ENCODE measurements around the gene CCT8L2.
"Not testable (repeated sequence)": the region's sequence is repeated elsewhere in the genome, so short reads cannot be mapped to it uniquely, and the experiment has no call there.

The CCT8L2 gene

GRCh38 chr22:16592710-16593109 lies at the start of gene CCT8L2:
CCT8L2 (minus strand) TSS chr22:16592810; CDS start chr22:16592550, 260 bp downstream.
- DNase-seq (ENCODE audit: low read depth): not testable (repeated sequence)

DNA sequence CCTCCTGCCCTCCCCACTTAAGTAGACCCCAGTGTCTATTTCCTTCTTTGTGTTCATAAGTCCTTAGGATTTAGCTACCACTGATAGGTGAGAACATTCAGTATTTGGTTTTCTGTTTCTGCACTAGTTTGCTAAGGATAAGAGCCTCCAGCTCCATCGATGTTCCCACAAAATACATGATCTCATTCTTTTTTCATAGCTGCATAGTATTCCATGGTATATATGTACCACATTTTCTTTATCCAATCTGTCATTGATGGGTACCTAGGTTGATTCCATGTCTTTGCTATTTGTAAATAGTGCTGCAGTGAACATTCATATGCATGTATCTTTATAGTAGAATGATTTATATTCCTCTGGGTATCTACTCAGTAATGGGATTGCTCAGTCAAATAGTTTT lies 42.8 kb upstream of the CCT8L2 start:
- not testable (repeated sequence) for DNase-seq (ENCODE audit: low read depth)

DNA sequence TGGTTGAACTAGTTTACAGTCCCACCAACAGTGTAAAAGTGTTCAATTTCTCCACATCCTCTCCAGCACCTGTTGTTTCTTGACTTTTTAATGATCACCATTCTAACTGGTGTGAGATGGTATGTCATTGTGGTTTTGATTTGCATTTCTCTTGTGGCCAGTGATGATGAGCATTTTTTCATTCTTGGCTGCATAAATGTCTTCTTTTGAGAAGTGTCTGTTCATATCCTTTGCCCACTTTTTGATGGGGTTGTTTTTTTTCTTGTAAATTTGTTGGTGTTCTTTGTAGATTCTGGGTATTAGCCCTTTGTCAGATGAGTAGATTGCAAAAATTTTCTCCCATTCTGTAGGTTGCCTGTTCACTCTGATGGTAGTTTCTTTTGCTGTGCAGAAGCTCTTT lies 41.5 kb upstream of the CCT8L2 start:
- DNase-seq (ENCODE audit: low read depth): not testable (repeated sequence)

DNA sequence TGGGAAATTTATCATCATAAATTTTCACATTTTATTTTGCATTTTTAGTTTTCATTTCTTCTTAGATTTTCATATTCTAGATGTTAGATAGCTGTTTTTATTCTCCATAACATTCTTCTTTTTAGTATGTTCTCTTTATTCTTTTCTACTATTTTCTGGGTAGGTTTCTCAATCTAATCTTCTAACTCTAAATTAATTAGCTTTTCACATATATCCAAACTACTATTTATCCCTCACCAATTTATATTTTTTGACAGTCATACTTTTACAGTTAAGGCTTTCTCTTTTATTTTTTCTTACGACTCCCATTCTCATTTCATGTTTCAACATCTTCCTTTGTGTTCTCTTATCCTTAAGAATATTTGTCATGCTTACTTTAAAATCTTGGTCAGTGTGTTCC lies 35.9 kb upstream of the CCT8L2 start:
- not testable (repeated sequence) for DNase-seq (ENCODE audit: low read depth)

DNA sequence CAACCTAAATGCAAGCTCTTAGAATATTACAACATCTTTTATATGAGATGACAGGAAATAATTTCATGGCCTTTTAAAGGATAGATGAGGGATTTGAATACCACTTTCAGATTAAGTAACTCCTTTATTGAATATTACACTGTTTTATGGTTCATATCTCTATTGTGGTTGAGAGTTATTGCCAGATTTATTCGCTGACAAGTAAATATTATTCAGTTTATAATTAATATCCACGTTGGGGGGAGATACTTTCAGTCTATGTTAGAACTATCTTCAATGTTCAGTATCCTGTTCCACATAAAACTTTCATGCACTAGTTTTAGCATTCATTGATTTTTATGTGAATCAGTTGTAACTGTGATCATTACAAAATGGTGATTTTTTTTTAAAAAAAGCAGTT lies 32.4 kb upstream of the CCT8L2 start:
- DNase-seq (ENCODE audit: low read depth): not testable (repeated sequence)

- not testable (repeated sequence) for DNase-seq (ENCODE audit: low read depth)
These were observed 31.0 kb upstream of the CCT8L2 start for GRCh38 chr22:16623595-16623994.

- not testable (repeated sequence) for DNase-seq (ENCODE audit: low read depth)
These were observed 24.9 kb upstream of the CCT8L2 start for GRCh38 chr22:16617516-16617915.

- DNase-seq (ENCODE audit: low read depth): not testable (repeated sequence)
These were observed 23.9 kb upstream of the CCT8L2 start for GRCh38 chr22:16616390-16616938.

- not testable (repeated sequence) for DNase-seq (ENCODE audit: low read depth)
These were observed 23.1 kb upstream of the CCT8L2 start for GRCh38 chr22:16615606-16616245.

GRCh38 chr22:16609548-16610261 lies 17.1 kb upstream of the CCT8L2 start:
- no peak for DNase-seq (ENCODE audit: low read depth)

DNA sequence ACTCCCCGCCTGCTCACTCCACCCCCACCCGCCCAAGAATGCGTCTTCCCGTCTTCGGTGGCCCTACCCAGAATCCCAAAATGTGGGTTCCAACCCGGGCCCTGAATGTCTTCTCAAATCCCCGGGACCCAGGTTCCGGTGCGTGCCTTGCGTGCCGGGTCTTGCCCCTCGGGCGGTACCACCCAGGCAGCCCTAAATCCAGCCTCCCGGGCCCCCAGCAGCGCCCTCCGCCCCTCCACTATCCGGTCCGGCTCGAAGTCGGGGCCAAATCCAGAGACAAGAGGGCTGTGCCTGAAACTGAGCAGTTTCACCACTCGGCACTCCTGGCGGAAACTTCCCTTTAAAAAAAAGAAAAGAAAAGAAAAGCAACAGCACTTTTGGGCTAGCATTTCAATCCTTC lies 16.3 kb upstream of the CCT8L2 start:
- DNase-seq (ENCODE audit: low read depth): no peak

- not testable (repeated sequence) for DNase-seq (ENCODE audit: low read depth)
These were observed 11.8 kb upstream of the CCT8L2 start for GRCh38 chr22:16604257-16604998.

- DNase-seq (ENCODE audit: low read depth): not testable (repeated sequence)
These were observed 11.2 kb upstream of the CCT8L2 start for GRCh38 chr22:16603770-16604242.

DNA sequence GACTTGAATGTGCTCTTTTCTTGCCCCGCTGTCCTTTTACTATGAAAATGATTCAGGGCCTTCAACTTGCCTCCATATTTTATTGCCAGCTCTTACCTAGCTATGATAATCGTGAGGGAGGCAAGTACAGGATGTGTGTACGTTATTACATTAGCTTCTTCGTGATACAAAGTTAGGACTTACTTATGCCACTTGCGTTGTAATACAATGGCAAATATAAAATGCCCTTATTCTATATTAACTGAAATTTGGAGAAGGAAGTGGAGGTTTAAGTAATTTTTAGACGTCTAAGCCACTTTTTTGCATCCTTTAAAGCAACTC lies 10.8 kb upstream of the CCT8L2 start:
- DNase-seq (ENCODE audit: low read depth): no peak

DNA sequence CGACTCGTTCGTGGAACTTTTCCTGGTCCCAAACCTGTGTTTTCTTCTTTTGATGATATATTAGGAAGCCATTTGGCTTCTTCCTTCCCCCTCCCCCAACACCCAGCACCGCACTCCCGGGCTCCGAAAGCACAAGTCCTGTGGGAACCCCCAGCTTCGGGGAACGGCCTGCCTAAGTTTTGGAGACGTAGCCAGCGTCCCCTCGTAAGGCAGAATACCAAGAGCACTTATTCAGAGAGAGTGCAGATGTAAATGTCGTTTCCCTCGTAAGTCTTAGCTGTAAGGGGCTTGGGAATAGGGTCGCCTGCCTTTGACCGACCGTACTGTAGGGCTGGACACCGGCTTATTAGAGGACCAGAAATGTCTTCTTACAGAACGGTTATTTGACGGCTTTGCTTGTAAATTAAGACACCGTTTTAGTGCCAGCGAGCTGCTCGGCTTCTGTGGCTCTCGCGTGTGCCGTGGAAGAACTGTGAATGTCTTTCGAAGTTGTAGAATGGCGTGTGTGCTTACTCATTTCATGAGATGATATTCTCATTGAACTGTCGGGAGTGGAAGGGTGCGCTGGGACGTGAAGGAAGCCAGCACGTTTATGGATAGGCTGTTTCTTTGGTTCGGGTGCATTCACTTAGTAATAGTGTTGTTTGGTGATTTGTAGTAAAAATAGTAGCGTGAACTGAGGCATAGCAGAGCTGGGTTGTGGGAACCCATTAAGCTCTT lies 10.3 kb upstream of the CCT8L2 start:
- DNase-seq (ENCODE audit: low read depth): not testable (repeated sequence)

GRCh38 chr22:16602224-16602727 lies 9.7 kb upstream of the CCT8L2 start:
- not testable (repeated sequence) for DNase-seq (ENCODE audit: low read depth)

GRCh38 chr22:16601437-16602223 lies 9.0 kb upstream of the CCT8L2 start:
- DNase-seq (ENCODE audit: low read depth): no peak

GRCh38 chr22:16600644-16601436 lies 8.2 kb upstream of the CCT8L2 start:
- not testable (repeated sequence) for DNase-seq (ENCODE audit: low read depth)

- not testable (repeated sequence) for DNase-seq (ENCODE audit: low read depth)
These were observed 7.0 kb upstream of the CCT8L2 start for GRCh38 chr22:16599648-16600047.

DNA sequence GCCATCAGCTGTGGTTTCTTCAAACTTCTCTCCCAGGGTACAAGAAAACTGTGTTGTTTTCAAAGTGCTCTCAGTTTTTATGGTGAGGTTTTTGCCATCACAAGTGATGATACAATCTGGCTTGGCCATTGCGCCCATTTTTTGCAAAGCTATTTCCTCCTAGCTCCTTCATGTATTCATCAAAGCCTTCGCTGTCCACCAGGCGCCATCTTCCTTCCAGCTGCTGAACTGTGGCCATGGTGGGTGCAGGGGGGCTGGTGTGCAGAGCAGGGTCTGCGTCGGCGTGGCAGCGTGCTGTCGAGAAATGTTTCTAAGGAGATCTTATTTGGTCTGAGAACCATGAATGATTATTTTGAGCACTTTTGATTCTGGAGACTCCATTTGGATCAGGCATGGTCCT lies 2.6 kb upstream of the CCT8L2 start:
- not testable (repeated sequence) for DNase-seq (ENCODE audit: low read depth)
